ENCODE data around the gene LIF.

LIF gene

DNA sequence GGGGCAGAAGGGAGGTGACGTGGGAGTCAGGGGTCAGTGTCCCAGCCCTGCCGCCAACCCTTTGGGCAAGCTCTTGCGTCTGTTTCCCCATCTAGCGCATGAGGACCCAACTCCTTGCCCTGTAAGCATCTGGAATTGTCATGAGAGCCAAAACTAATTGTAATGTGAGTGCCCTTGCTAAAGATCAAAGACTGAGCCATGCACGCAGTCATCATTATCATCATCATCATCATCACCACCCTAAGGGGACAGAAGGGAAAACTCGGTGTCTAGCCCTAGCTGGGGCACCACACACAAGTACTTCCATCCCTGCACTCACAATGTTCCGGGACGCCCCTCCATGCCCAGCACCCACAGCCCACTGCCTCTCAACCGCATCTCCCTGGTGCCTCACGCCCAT lies 2.5 kb downstream of the LIF start:
- Histone ChIP-seq H3K4me1 (no peaks in the 10 kb centered on the region), H2AFZ (no peak overlapping the region), H3K79me2 (no peaks in the 10 kb centered on the region), H3K36me3 (ENCODE audit: control insufficient read depth, insufficient read depth, low read length) (no peaks in the 10 kb centered on the region), H3K4me3 (ENCODE audit: low read depth, low read length) (no peak overlapping the region), H3K9ac (no peak overlapping the region), H3K27me3 (ENCODE audit: control insufficient read depth, insufficient read depth, low read length) (no peaks in the 10 kb centered on the region), H3K4me2 (ENCODE audit: low read length) (no peak overlapping the region), H3K27ac (no peak overlapping the region), H3K9me3 (ENCODE audit: control insufficient read depth, low read length) (no peaks in the 10 kb centered on the region)
- TF ChIP-seq, protein P1, sequence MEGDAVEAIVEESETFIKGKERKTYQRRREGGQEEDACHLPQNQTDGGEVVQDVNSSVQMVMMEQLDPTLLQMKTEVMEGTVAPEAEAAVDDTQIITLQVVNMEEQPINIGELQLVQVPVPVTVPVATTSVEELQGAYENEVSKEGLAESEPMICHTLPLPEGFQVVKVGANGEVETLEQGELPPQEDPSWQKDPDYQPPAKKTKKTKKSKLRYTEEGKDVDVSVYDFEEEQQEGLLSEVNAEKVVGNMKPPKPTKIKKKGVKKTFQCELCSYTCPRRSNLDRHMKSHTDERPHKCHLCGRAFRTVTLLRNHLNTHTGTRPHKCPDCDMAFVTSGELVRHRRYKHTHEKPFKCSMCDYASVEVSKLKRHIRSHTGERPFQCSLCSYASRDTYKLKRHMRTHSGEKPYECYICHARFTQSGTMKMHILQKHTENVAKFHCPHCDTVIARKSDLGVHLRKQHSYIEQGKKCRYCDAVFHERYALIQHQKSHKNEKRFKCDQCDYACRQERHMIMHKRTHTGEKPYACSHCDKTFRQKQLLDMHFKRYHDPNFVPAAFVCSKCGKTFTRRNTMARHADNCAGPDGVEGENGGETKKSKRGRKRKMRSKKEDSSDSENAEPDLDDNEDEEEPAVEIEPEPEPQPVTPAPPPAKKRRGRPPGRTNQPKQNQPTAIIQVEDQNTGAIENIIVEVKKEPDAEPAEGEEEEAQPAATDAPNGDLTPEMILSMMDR (IDR thresholded peaks at IDR 0.05) = no peak

DNA sequence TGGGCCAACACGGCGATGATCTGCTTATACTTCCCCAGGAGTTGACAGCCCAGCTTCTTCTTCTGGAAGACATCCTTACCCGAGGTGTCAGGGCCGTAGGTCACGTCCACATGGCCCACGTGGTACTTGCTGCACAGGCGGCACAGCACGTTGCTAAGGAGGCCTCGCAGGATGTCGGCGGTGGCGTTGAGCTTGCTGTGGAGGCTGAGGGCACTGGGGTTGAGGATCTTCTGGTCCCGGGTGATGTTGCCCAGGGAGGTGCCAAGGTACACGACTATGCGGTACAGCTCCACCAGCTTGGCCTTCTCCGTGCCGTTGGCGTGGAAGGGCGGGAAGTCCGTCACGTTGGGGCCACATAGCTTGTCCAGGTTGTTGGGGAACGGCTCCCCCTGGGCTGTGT lies 2.9 kb downstream of the LIF start:
- TF ChIP-seq, protein P1 (IDR thresholded peaks at IDR 0.05) = no peak
- H2AFZ ChIP-seq = no peak overlapping the region
- H3K9me3 ChIP-seq (ENCODE audit: control insufficient read depth, low read length) = no peaks in the 10 kb centered on the region
- no peaks in the 10 kb centered on the region for H3K79me2 ChIP-seq
- H3K27ac ChIP-seq = no peak overlapping the region
- no peaks in the 10 kb centered on the region for H3K27me3 ChIP-seq (ENCODE audit: control insufficient read depth, insufficient read depth, low read length)
- H3K4me2 ChIP-seq (ENCODE audit: low read length) = no peak overlapping the region
- H3K4me3 ChIP-seq (ENCODE audit: low read depth, low read length) = no peak overlapping the region
- H3K36me3 ChIP-seq (ENCODE audit: control insufficient read depth, insufficient read depth, low read length) = no peaks in the 10 kb centered on the region
- no peak overlapping the region for H3K9ac ChIP-seq
- no peaks in the 10 kb centered on the region for H3K4me1 ChIP-seq

- H3K27me3 ChIP-seq (ENCODE audit: control insufficient read depth, insufficient read depth, low read length) = no peaks in the 10 kb centered on the region
- no peak overlapping the region for H3K9ac ChIP-seq
- no peak overlapping the region for H3K4me2 ChIP-seq (ENCODE audit: low read length)
- TF ChIP-seq, protein P1 (IDR thresholded peaks at IDR 0.05) = no peak
- H3K79me2 ChIP-seq = no peaks in the 10 kb centered on the region
- no peak overlapping the region for H3K4me3 ChIP-seq (ENCODE audit: low read depth, low read length)
- no peaks in the 10 kb centered on the region for H3K4me1 ChIP-seq
- H3K36me3 ChIP-seq (ENCODE audit: control insufficient read depth, insufficient read depth, low read length) = no peaks in the 10 kb centered on the region
- no peak overlapping the region for H3K27ac ChIP-seq
- no peaks in the 10 kb centered on the region for H3K9me3 ChIP-seq (ENCODE audit: control insufficient read depth, low read length)
- H2AFZ ChIP-seq = no peak overlapping the region
These were observed 4.8 kb downstream of the LIF start for GRCh38 chr22:30241576-30242371.

- H3K4me1 ChIP-seq = no peaks in the 10 kb centered on the region
- H3K36me3 ChIP-seq (ENCODE audit: control insufficient read depth, insufficient read depth, low read length) = no peaks in the 10 kb centered on the region
- H3K27me3 ChIP-seq (ENCODE audit: control insufficient read depth, insufficient read depth, low read length) = no peaks in the 10 kb centered on the region
- no peak overlapping the region for H2AFZ ChIP-seq
- H3K4me3 ChIP-seq (ENCODE audit: low read depth, low read length) = no peak overlapping the region
- no peaks in the 10 kb centered on the region for H3K79me2 ChIP-seq
- no peak overlapping the region for H3K27ac ChIP-seq
- H3K9me3 ChIP-seq (ENCODE audit: control insufficient read depth, low read length) = no peaks in the 10 kb centered on the region
- H3K9ac ChIP-seq = no peak overlapping the region
- H3K4me2 ChIP-seq (ENCODE audit: low read length) = no peak overlapping the region
- TF ChIP-seq, protein P1 (IDR thresholded peaks at IDR 0.05) = no peak
These were observed 5.8 kb downstream of the LIF start for GRCh38 chr22:30240541-30241417.

Data from parathyroid adenoma (tissue), 2 donors.